Right kidney (tissue), 1 donor: ENCODE results near the gene NUAK2.
A peak's percentile ranks its signal among the peaks of the same experiment; 100 is the strongest.
"Not testable (repeated sequence)": the region's sequence is repeated elsewhere in the genome, so short reads cannot be mapped to it uniquely, and the experiment has no call there.

ENCODE experiments used
- DNase-seq: peaks from one replicate; pipeline ENCODE4 v3.0.0-alpha.2; 2016

NUAK2 gene

DNA sequence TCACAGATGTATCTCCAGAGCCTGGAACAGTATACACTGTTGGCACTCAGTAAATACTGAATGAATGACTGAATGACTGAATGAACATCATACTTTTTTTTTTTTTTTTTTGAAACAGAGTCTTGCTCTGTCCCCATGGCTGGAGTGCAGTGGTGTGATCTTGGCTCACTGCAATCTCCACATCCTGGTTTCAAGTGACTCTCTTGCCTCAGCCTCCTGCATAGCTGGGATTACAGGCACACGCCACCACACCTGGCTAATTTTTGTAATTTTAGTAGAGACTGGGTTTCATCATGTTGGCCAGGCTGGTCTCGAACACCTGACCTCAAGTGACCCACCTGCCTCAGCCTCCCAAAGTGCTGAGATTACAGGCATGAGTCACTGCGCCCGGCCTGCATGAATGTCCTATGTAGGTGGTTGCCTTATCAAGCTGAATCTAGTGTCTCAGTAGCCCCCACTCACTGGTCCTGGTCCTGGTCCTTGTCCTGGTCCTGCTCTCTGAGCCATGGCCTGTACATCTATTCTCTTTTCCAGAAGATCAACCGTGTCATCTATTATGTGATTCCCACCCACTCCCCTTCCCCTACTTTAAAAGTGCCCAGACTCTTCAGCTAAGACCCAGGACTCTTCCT, 23.9 kb downstream of the NUAK2 start:
- DNase-seq = not testable (repeated sequence)

DNA sequence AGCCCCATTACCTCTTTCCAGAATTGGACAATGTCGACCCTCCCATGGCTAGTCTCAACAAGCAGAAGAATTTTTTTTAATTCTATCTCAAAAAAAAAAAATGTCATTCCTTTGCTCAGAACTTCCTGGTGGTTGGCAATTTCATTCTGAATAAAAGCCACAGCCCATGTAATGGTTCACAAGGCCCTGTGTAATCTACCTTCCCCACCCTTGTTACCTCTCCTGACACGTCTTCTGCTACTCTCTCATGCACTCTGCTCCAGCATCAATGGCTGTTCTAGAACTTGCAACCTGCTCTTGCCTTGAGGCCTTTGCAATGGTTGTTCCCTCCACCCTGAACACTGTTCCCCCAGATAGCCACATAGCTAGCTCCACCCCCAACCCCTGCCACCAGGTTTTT, 25.4 kb downstream of the NUAK2 start:
- no peak for DNase-seq

GRCh38 chr1:205294934-205295333, 26.6 kb downstream of the NUAK2 start:
- DNase-seq = no peak

- DNase-seq = no peak
Measured at GRCh38 chr1:205294175-205294917, 27.2 kb downstream of the NUAK2 start.

GRCh38 chr1:205293350-205294074, 28.0 kb downstream of the NUAK2 start:
- no peak for DNase-seq

- DNase-seq = no peak
Measured at GRCh38 chr1:205291596-205291995, 29.9 kb downstream of the NUAK2 start.

DNA sequence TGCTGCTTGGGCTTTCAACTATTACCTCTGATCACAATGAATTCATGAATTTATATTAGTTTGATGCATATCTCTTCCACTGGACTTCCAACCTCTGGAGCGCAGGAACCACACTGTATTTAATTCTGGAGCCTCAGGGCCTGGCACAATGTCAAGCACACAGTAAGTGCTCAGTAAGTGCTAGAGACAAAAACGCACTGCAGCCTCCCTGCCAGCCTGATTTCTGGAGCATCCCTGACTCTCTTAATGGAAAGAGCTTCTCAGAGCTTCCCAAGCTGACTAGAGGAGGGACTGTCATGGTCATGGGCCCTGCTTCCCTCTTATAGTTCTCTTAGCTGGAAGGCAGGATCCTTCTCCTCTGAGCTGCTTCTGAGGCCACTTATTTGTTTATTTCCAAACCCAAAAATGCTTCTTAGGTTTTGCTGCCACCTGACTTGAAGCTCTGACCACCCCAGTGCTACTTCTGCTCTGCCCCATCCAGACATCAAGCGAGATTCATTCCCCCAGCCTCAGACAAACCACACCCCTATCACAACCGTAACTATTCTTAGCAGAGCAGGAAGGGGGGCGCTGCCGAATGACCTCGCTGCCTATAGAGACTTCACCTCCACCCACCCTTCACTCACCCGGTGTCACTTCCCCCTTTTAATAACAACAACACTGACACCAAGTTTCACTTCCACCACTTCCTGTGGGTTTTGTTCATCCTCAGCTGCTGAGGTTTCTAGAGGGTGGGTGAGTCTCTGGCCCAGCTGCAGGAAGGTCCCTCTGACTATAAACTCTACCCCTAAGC, 33.6 kb downstream of the NUAK2 start:
- DNase-seq = no peak

GRCh38 chr1:205287076-205287475, 34.5 kb downstream of the NUAK2 start:
- DNase-seq = no peak

- no peak for DNase-seq
Measured at GRCh38 chr1:205286335-205286950, 35.1 kb downstream of the NUAK2 start.

- DNase-seq = no peak
Measured at GRCh38 chr1:205285381-205286101, 36.0 kb downstream of the NUAK2 start.

GRCh38 chr1:205284420-205285144, 37.0 kb downstream of the NUAK2 start:
- no peak for DNase-seq

DNA sequence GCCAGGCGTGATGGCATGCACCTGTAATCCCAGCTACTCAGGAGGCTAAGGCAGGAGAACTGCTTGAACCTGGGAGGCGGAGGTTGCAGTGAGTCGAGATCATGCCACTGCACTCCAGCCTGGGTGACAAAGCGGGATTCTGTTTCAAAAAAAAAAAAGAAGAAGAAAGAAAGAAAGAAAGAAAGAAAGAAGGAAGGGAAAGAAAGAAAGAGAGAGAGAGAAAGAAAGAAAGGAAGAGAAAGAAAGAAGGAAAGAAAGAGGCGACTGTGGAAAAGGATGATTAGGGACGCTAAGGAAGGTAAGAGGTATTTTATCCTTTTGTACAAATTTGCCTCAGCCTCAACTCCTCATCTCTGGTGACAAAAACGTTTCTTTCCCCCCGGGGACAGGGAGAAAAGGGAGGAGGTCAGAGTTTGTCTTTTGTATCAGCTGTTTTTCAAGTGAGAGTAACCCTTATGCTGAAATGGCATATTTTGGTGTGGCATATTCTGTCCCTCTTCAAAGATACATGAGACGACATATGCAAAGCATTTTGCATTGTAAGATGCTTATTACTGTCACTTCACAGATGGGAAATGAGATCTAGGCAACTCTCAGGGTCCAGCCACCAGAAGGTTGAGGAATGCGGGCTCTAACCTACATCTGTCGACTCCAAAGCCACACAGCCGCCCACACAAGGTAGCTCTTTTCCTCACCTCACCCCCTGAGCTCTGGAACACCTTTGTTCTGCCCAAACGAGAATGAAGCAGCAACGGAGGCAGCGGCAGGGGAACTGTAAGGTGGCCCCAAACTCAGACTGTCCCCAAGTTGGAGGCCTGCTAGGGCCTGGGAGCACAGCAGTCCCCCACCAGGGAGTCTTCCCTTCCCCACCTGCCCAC, 38.0 kb downstream of the NUAK2 start:
- no peak for DNase-seq

DNA sequence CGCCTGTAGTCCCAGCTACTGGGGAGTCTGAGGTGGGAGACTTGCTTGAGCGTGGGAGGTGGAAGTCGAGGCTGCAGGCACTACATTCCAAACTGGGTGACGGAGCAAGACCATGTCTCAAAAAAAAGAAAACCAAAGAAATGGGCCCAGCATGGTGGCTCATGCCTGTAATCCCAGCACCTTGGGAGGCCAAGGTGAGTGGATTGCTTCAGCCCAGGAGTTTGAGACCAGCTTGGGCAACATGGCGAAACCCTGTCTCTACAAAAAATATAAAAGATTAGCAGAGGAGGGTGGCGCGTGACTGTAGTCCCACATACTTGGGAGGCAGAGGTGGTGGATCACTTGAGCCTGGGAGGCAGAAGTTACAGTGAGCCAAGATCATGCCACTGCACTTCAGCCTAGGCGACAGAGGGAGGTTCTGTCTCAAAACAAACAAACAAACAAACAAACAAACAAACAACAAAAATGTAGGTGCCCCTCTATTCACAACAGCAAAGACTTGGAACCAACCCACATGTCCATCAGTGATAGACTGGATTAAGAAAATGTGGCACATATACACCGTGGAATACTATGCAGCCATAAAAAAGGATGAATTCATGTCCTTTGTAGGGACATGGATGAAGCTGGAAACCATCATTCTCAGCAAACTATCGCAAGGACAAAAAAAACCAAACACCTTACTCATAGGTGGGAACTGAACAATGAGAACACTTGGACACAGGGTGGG, 40.7 kb downstream of the NUAK2 start:
- not testable (repeated sequence) for DNase-seq

GRCh38 chr1:205279986-205280385, 41.6 kb downstream of the NUAK2 start:
- DNase-seq = no peak

DNA sequence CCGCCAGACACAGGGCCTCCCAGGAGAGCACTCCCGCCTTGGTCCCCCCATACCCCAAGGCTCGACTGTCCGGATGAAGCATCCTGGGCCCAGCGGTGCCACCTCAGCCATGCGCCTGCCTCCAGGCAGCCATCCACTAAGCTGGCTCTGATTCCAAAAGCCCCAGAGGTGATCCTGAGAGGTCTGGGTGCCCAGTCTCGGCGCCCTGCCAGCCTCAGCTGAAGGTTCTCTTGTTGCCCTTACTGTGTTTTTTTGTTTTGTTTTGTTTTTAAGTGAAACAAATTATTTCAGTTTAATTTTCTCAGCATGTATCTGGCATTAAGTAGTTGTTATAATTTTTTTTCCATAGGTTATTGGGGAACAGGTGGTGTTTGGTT, 44.9 kb downstream of the NUAK2 start:
- DNase-seq = no peak

- no peak for DNase-seq
Measured at GRCh38 chr1:205275916-205276688, 45.4 kb downstream of the NUAK2 start.

- DNase-seq = no peak
Measured at GRCh38 chr1:205275133-205275532, 46.4 kb downstream of the NUAK2 start.

GRCh38 chr1:205274041-205274691, 47.4 kb downstream of the NUAK2 start:
- DNase-seq = peak; percentile 52
